ENCODE measurements around the gene COQ6.

DNA sequence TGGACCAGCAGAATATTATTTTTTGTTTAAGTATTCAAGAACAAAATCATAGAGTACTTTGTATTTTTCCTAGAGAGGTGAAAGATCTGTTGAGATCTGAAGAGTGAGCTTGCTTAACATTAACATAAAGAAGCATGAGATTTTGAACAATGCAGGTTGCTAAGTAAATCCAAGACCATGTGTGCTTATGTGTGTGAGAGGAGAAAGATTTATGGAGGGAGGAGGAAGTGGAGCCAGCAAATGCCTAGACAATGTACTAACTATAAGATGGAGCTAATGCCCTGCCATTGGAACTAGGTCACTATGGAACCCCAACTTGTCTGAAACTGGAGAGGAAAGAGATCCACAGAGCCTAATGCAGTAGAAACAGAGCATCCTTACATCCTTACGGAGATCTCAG is 13.6 kb upstream of the COQ6 start:
- TF ChIP-seq CTCF (IDR thresholded peaks at IDR 0.05) = no peak
- no peak for TF ChIP-seq POLR2AphosphoS5 (IDR thresholded peaks at IDR 0.05; ENCODE audit: insufficient read depth in 1 of 2, low read depth in 1 of 2)

Data from vagina (tissue), 2 donors.